Heart left ventricle (tissue), 13 donors: ENCODE measurements around the gene GABRB3.

ENCODE experiments used
- POLR2A ChIP-seq, 2 donors: fragments of 450-650 bp; IDR thresholded peaks; one replicate each; pipeline ENCODE4 v1.6.1; 2017; ENCODE audit warnings: antibody characterized with exemption in 2 of 2, mild to moderate bottlenecking in 2 of 2, moderate library complexity in 2 of 2
- TF ChIP-seq, protein P1 (sequence below), 12 donors: fragments of 200-600 bp; sonication (generic) in 4 of 12; IDR thresholded peaks; one replicate each; pipeline versions ENCODE4 v1.5.0 to v1.8.0; 2018 to 2022; ENCODE audit warnings: antibody characterized with exemption in 12 of 12, mild to moderate bottlenecking in 5 of 12
- donor health status: ischemic (EF 13 %, LVEDD 7.1; RV severe dilation, severe dysfunction).
- donor health status: DM: no; HTN: yes; CAD: no.
- donor health status: DM: no; HTN: no; CAD: no.
- donor health status: ischemic (EF 25% LVEDD 6.9; RV normal size, moderate dysfunction).
- donor health status: ischemic (EF 25% LVEDD 5.7; RV mildly dilated, moderate dysfunction).
- donor health status: ischemic (EF 35%, LVEDD 5.7; RV mildly dilated, moderate dysfunction).
- donor health status: nonischemic (EF 11% LVEDD 7.7; RV severe dilation, severe dysfunction).
- donor health status: DM: yes; HTN: yes; CAD: no.
- donor health status: PGD.
- donor health status: ischemic (EF 29% LVEDD 5.4; RV normal size, mild dysfunction).
- donor health status: nonischemic (EF 23%, LVEDD 6.1; RV moderate dilation, normal function).

DNA sequence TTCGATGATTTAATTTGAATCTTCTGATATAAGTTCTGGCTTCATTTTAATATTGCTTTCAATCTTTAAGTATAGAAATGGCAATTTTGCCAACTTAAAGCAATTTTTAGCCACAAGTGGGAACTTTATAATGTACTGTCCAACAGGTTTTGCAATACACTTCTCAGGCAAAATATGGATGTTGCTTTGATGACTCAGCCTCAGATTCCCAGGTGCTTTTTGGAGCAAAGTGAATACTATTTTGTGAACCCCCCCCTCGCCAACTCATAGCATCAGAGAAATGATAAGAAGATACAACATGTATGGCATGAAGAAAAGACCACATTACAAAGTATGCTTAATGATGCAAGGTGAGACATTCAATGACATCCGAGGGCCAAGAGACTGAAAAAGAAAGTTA, 158.1 kb downstream of the GABRB3 start:
- TF ChIP-seq, protein P1, sequence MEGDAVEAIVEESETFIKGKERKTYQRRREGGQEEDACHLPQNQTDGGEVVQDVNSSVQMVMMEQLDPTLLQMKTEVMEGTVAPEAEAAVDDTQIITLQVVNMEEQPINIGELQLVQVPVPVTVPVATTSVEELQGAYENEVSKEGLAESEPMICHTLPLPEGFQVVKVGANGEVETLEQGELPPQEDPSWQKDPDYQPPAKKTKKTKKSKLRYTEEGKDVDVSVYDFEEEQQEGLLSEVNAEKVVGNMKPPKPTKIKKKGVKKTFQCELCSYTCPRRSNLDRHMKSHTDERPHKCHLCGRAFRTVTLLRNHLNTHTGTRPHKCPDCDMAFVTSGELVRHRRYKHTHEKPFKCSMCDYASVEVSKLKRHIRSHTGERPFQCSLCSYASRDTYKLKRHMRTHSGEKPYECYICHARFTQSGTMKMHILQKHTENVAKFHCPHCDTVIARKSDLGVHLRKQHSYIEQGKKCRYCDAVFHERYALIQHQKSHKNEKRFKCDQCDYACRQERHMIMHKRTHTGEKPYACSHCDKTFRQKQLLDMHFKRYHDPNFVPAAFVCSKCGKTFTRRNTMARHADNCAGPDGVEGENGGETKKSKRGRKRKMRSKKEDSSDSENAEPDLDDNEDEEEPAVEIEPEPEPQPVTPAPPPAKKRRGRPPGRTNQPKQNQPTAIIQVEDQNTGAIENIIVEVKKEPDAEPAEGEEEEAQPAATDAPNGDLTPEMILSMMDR (IDR thresholded peaks at IDR 0.05): no peak
- no peak for TF ChIP-seq POLR2A (IDR thresholded peaks at IDR 0.05)
